NOMO-1 treated with dmso at 0.1 percent for 144 hours (cell line): Measurements from ENCODE around the gene BPIFB1.

Experiments
- DNase-seq: peaks from one replicate; lab custom pipeline; 2025; ENCODE audit not compliant: unreplicated experiment; lab: John Stamatoyannopoulos, UW

Gene BPIFB1

GRCh38 chr20:33272155-33272873 is 10.7 kb upstream of the BPIFB1 start:
- DNase-seq, result no peak

DNA sequence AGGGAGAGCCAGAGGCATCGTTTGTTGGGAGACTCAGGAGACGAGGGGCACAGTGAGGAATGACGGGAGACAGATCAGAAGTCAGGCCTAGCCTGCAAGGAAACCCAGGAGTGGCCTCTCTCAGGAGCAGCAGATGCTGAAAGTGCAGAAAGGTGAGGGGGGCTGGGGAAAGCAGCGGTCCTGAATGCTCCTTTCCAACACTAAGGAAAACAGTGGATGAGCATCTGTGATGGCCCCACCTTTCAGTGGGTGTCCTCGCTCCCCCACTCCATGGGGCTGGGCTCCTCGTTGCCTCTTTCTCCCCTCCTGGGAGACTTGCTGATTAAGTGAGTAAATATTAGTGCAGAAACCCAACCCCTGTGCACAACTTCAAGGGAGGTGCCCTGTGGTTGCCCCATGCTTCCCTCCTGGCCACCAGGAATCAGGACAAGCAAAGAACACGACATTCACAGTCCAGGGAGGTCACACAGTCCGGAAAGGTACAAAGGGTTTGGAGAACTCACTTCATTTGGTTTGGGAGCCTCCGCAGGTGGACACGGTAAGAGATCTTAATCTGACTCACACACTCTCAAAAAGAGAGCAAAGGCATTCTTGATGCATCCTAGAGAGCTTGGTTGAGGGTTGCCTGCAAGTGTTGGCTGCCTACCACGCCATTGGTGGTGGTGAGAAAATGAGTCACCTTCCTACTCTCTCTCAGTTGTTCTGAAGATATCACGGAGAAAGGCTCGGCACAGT is 9.7 kb upstream of the BPIFB1 start:
- DNase-seq, result no peak

DNA sequence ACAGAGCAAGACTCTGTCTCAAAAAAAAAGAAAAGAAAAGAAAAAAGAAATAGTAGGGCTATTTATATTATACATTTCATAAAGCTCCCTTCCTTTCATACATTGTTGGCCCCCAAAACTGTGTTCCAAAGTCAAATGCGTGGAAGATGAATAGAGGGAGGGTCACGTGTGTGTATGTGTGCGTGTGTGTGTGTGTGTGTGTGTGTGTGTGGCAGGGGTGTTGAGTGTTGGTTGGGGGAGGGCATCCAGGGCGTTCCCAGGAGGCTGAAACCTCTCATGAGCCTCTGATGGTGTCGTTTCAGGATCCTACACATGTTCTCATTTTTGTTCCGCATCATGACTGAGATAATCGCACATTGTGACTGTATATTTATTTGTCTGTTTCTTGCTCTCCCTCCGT is 7.8 kb upstream of the BPIFB1 start:
- no peak for DNase-seq

DNA sequence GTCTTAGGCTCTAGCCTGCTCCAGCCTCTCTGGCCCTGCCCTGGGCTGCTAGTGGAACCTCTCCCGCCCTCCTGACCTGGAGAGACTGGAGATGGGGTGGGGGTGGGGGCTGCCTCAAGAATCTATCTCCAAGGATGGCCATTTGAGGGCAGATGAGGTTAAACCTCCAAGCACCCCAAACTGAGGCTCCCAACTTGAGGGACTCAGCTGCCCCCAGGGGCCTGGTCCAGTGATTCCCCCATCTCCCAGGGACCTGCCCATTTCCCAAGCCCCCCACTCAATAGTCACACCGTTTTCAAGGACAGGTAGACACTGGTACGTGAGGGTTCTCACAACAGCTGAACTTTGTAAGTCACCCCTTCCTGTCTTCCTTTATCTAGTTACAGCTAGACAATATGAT is 7.1 kb upstream of the BPIFB1 start:
- no peak for DNase-seq

- no peak for DNase-seq
Measured at GRCh38 chr20:33276303-33277113, 6.5 kb upstream of the BPIFB1 start.

DNA sequence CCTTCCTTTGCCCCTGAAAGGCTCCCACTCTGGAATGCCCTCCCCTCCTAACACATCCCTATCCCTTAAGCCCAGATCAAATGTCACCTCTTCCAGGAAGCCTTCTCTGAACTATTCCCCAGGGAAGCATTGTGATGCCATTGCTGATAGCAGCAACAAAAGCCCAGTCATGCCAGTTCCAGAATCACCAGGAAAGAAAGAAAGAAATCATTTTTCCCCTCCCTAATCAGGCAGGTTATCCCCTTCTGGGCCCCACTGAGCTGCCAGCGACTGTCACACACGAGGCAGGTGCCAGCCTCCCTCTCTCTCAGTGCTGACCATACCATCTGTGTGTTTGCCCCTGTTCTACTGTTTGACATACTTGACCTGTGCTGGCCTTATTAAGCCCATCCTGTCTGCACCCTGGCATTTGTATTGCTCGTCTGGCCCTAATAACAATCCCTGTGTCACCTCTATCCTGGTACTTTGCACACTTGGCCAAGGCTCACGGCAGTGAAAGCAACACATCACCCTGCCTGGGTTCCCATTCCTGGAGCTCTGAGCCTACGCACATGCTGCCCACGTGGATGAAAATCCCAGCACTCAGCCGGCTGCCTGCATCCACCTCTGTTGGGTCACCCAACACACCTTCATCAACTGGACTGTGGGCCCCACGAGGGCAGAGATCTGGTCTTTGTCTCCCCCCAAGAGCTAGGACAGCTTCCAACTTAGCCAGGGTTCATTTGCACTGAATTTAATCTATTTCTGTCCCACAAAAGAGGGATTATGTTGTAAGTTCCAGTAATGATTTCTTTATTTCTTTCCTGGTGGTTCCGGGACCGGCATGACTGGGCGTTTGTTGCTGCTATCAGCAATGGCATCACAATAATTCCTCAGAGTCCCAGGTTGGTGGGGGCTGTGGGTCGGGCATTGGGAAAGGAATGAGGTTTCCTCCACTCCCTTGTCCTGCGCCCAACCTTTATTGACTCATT is 5.3 kb upstream of the BPIFB1 start:
- no peak for DNase-seq

DNA sequence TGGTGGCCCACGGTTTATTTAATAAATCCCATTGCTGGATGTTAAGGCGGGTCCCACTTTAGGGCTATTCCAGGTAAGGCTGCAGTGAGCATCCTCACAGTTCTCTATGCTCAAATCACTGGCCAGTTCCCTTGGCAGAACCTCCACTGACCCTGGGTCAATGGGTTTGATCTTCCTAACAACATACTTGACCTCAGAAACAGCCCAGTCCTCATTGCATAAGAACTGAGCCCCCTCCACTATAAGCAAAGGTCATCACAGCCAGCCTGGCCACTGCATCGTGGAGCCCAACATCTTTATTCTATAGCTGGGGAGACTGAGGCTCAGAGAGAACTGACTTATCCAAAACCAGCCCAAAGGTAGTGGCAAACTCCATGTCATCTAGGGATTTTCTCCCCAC is 4.3 kb upstream of the BPIFB1 start:
- no peak for DNase-seq

- DNase-seq, result no peak
Measured at GRCh38 chr20:33279261-33279910, 3.6 kb upstream of the BPIFB1 start.

DNA sequence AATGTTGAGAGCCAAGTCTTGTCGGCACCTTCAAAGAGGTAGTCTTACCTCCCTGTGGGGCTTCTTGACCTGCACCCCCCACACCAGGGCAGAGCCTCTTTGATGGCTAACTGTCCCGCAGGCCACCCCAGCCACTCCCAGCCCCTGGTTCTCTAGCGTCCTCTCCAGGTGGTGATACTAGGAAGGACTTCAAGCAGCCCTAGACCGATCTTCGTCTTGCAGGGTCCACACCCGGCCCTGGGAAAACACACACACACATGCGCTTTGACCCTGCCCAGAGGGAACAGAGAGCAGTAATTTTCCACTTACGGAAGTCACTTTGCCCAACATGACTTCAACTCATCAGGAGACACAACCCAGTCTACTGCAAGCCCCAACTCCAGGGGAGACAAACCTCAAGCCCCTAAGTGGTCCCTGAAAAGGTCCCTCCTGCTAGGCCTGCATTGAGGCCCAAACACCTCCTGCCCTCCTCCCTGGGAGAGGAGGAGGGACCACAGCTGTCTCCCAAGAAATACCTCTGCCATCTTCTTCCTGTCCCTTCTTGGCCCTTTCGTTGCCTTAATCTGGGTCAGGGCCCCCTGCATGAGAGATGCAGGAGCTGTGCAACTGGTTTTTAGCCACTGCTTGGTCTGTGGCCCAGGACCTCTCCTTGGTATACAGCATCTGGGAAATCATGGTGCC is 2.9 kb upstream of the BPIFB1 start:
- no peak for DNase-seq

- DNase-seq, result no peak
Measured at GRCh38 chr20:33280775-33281174, 2.2 kb upstream of the BPIFB1 start.

GRCh38 chr20:33281550-33282146 is 1.4 kb upstream of the BPIFB1 start:
- DNase-seq, result no peak

DNA sequence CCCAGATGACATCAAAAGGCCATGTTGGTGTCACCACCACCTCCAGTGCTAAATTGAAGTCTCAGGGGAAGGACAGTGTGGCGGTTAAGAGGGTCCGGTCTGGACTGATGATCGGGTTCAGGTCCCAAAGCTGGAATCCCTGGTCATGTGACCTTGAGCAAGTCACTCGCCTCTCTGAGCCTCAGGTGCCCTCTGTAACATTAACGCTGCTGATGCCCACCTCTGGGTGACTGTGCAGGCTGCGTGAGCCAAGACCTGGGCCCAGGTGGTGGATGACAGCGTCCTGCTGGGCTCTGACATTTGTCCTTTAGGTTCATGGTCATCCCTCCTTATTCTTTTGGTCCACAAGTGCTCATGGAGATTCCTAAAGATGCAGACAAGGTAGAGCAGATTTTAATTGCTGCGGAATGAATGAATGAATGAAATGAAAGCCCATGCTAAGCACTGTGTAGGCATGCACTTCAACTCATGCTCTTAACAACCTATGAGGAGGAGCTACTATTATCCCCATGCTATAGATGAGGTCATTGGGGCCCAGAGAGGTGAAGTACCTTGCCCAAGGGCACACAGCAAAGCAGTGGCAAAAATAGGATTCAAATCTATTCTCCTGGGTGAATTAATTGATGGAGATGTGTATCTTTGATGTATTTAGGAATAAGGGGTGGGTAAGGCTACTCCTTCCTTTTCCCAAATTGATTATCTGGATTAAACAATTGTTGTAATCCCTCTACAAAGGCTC is 649 bp upstream of the BPIFB1 start:
- no peak for DNase-seq

DNA sequence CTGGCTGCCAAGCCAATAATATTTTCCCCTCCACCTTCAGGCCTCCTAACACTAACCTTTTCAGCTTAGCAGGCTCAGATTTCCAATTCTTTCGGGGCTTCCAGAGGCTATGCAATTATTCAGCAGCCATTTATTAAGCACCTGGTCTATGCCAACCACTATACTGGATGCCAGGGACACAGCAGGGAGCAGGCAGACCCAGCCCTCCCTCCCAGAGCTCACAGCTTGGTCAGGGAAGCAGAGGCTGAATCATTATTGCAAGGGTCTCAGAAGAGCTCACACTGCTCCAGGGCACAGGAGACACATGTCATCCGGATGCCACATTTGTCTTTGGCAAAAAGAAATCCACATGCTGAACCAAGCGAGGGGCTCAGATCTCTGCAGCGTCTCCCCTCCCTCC is 1.3 kb downstream of the BPIFB1 start:
- no peak for DNase-seq

DNA sequence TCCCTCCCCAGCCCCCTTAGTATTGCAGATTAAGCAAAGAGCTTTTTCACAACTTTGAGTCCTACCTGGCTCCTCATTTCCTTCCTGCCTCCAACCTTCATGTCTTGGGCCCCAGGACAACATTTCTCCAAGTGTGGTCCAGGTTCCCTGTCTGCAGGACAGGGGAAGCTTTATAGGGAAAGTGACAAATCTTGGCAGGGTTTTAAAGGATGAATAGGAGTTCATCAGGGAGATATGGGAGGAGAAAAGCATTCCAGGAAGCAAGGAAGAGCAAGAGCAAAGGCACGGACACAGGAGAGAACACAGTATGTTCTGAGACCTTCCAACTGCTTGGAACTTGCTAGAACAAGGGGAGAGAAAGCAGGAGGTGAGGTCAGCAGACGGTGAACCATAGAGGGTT is 1.9 kb downstream of the BPIFB1 start:
- no peak for DNase-seq

GRCh38 chr20:33285861-33286495 is 3.0 kb downstream of the BPIFB1 start:
- DNase-seq, result no peak

DNA sequence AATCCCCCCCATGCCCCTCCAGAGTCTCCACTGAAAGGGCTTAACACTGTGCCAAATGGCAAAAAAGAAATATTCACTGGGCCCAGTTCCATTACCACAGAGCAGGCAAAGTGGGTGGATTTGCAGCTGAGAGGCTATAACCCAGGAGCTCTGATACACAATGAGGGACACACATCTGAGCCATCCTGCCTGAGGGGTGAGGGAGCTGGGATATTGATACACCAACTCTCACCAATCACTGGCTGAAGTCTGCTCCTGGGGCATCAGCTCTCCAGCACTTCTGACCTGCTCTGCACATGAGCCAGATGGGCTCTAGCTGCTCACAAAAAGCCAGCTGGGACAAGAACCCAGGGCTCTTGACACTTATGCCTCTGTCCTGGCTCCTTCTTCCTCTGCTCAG is 4.9 kb downstream of the BPIFB1 start:
- no peak for DNase-seq

DNA sequence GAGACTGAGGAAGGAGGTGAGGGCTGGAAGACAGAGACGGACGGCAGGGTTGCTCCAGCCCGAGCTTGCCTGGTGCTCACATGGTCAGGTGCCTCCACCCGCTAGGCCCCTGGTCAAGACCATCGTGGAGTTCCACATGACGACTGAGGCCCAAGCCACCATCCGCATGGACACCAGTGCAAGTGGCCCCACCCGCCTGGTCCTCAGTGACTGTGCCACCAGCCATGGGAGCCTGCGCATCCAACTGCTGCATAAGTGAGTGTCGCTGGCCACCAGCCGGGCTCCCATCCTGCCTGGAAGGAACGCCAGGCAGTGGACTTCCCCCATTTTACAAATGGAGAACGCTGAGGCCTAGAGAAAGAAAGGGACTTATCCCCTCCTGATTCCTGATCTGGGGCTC is 7.8 kb downstream of the BPIFB1 start:
- DNase-seq, result no peak

GRCh38 chr20:33291416-33291815 is 8.4 kb downstream of the BPIFB1 start:
- DNase-seq, result no peak
